MM.1S (cell line): ENCODE data around the gene THADA.

Source experiments
- CTCF ChIP-seq: fragments of 300-600 bp; sonication (generic); IDR thresholded peaks from 2 replicates; pipeline ENCODE4 v1.5.1; 2016; ENCODE audit warnings: antibody characterized with exemption, low read length, mixed read lengths
- EZH2 ChIP-seq: fragments of 300-600 bp; sonication (generic); optimal IDR thresholded peaks from 2 replicates; pipeline ENCODE3; 2017; ENCODE audit warnings: low read depth, mild to moderate bottlenecking, antibody characterized with exemption, low read length, mixed read lengths
- EZH2phosphoT487 ChIP-seq: fragments of 300-600 bp; sonication (generic); IDR thresholded peaks from 2 replicates; pipeline ENCODE4 v1.6.1; 2018; ENCODE audit warnings: antibody characterized with exemption, low read length

GRCh38 chr2:43402452-43402937 is 193.3 kb downstream of the THADA start:
- TF ChIP-seq CTCF (no peak), EZH2phosphoT487 (no peak), EZH2 (no peak)
